Hematopoietic multipotent progenitor cell treated with erythropoietin and hydrocortisone succinate and interleukin-3 and kit ligand, for 17 days (in vitro differentiated cells): ENCODE measurements around the gene WDR48.
"Not testable (repeated sequence)": the region's sequence is repeated elsewhere in the genome, so short reads cannot be mapped to it uniquely, and the experiment has no call there.

Experiments
- DNase-seq: peaks from one replicate; pipeline ENCODE4 v3.0.0-alpha.2; 2015; ENCODE audit warnings: low spot score

Gene WDR48

DNA sequence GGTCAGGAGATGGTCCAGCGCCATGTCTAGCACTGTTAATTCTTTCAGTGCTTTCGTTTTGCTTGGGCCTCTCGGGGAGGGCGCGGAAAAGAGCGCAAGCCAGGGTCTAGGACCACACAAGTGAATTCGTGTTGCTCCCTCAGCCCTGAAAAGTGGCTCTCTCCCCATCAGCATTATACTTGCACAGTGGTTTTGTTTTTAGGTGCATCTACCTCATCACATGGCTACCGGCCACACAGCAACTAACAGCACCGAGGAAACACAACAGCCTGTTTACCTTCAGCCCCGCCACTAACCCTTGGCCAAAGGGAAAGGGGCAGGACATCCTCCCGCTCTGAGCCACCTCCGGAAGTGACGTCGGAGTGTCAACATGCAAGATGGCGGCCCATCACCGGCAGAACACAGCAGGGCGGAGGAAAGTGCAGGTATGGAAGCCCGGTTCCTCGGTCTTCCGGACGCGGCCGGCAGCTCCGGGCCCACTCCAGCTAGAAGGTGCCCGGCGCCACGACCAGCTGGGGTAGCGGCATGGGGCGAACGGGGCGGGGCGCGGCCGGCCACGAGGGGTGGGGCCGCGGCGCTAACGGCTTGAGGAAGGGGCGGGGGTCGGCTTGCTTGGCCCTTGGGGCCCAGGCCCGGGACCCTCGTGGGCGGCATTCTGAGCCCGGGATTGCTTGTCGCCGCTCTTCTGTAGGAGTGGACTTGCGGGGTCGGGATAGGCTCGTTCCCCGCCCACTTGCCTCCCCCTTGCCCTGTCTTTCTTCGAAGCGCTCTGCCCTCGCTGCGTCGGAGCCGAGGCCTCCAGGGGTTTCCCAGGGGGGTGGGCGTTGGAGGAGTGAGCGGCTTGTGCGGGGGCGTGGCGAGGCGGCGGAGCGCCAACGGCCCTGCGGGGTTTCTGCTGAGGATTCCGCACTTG lies at the start of gene WDR48, which contains the start of gene SCN11A:
WDR48 (plus strand) TSS at position 368 of the 913 bp plus-strand sequence; CDS start at position 378, 10 bp downstream.
SCN11A (minus strand) TSS at position 296 of the 913 bp plus-strand sequence. CDS start 101,582 bp downstream, outside the sequence.
- DNase-seq: peak; percentile 97

DNA sequence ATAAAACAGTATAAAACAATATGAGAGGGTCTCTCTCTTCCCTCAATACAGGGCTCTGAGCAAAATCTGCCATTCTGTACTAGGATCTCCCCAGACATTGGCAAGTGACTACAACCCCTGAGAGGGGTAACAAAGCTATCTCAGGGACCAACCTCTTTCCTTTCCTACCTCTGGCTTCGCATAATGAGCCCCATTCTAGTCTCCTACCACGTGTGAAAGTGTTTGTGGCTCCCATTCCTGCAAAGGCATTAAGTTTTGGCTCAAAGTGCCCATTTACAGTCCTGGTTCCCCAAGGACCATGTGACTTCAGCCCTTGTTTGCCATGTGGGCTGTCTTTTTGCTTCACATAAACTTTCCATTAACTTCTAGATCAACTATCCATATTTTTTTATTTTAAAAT lies 46.5 kb upstream of the WDR48 start:
- no peak for DNase-seq

DNA sequence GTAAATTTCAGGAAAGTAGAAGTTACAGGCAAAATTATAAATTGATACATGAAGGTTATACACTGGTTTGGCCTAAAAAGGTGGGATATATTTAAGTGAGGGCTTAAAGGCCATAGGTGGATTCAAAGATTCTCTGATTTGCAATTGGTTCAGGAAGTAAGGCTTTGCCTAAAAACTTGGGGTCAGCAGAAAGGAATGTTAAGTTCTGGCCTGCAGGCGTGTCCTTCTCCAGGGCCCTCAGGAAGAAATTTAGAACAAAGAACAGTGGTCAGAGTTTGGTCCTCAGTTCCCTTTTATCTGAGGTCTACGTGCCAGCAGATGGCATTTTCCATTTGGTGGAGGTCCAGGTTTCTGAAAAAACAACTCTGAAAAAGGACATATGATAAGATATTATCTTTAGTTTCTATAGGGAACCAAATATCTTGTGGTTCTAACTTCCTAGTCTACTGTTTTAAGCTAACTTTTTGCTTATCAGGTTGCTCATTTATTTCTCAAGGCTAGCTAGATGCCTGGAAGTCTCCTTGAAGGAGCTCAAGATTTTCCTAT lies 40.6 kb upstream of the WDR48 start:
- DNase-seq: no peak

DNA sequence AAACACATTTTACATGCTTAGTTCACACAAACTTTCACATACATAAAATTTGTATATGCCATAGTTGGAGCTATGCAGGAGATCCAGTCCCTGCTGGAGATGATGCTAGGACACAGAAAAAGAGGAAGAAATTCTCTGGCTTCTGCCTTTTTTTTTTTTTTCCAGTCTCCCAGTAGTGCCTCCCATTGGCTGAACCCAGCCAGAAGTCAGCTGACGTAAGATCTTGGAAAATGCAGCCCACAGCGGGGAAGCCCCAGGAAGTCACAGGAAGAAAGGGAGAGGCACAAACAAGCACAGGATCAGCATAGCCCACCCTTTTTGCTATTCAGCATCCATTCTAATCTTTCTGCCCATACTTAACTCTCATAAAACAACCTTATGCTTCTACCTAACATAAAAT lies 38.5 kb upstream of the WDR48 start:
- no peak for DNase-seq

DNA sequence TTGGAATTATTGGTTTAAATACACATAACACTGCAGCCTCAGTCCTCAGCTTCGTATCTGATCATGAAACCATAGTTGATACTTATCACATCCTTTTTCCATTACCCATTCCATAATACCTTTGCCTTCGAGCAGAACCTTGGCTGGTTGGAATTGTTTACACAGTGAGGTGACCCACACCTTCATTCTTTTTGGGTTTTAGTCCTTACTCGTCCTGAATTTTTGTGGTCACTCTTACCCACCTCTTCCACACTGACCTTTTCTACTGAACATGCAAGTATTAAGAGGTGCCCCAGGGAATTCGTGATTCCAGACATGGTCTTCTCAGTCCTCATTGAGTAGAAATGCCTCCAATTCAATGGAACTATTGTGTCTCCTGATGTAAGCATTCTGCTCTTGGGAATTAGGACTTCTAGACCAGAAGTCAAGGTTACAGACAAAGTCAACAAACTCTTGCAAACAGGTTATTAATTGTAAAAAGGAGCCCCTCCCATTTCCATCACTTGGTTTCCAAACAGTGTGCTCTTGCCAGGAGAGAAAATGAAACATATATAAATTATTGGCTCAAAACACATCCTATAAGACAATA lies 37.8 kb upstream of the WDR48 start:
- no peak for DNase-seq

DNA sequence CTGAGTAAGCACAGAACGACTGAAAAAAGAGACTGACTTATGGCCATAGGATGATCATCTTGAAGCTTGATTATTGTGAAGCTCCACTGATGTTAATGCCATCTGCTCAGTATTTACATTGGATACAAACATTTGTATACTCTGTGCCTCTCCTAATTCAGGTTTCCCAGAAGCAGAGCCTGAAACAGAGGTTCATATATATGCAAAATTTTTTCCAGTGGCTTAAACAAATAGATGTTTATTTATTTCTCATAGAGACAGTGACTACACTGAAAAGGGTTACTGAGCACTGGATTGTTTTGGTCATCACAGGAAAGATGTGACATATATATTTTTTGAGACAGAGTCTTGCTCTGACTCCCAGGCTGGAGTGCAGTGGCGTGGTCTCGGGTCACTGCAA lies 36.4 kb upstream of the WDR48 start:
- no peak for DNase-seq

DNA sequence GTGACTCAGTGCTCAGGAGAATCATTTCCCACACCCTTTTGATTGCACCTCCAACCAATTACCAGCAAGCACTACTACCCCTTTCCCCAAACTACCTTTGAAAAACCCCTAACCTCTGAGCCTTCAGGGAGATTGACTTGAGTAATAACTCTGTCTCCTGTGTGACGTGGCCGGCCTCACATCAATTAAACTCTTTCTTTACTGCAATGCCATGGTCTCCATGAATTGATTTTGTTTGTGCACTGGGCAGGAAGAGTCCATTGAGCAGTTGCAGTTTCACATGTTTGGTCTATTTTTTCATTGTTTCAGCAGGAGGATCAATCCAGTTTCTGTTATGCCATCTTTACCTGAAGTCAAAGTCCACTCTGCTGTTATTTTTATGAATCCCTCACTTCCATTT lies 32.5 kb upstream of the WDR48 start:
- no peak for DNase-seq

DNA sequence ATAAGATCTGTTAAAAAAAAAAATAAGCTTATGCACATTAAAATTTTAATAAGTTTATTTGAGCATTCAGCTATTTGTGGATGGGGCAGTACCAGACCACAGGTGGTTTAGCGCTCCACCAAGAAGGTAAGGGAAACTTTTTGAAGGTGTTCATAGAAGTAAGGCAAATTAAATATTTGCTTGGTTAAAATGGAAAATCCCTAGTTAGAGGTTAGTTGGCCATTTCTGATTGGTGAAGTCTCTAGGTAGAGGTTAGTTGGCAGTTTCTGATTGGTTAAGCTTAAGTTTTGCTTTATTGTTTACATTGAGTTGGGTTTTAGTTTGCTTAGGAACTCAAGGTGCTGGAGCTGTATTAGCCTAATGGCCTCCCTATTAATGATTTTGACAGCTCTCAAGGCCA lies 30.8 kb upstream of the WDR48 start:
- no peak for DNase-seq

DNA sequence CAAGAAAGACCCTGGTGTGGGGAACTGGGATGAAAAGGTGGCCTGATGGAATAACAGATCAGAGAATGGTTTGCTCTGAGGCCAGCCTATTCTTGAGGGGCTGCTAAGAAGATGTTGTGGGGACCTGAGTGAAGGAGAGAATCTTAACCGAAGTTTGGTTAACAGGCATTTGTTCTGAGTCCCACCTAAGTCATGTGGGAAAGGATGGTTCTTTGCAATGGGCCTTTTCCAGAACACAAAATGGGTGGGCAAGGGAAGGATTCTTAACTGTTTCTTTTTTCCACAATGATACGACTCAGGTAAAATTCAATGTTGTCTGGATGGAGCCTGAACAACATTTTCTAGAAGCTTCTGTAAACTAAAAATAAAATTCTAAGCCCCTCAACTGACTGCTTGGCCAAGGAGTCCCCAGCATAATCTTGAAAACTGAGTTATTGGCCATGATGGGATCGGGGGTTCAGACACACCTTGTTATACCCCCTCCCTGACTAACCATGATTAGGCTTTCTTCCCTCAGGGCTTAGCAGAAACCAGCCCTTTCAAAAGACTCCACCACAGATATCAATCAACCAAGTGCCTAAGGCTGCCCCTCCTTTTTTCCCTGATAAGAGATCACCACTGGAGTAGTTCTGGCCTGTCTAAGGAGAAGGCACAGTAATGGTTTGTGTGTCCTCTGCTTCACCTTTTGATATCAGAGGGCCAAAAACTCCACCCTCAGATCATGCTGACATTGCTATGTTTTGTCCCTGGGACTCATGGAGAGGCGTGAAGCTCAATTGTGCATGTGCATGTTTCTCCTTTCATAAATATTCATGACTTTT lies 30.1 kb upstream of the WDR48 start:
- DNase-seq: no peak

DNA sequence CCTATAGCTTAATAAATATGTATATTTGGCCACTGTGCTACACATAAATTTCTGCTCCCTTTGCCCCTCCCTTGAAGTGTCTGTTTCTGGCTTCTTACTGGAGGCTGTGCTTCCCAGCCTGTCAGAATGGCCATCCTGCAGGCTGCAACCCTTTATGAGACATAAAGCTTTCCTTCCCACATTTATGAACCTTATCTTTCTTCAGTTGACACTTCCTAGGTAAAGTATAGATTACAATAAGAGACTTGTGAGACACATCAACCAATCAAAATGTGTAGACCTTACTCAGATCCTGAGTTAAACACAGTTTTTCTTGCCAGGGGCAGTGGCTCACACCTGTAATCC lies 29.6 kb upstream of the WDR48 start:
- no peak for DNase-seq

DNA sequence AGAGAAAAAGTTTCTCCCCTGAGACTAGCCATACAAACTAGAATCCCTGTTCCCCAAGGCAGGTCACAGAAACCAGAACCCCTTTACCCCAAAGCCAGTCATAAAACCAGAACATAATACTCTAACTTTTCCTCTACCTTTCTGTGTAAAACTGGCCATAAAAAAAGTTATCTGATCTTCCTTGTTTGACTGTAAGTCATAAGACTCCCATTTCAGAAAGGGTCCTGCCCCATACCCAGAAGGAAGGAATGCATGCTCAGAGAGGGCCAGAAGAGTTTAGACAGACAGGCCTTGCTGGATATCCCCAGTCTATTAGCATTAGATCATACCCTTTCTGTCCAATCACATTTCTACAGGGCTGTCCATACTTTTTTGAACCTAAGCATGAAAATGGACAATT lies 27.3 kb upstream of the WDR48 start:
- no peak for DNase-seq

DNA sequence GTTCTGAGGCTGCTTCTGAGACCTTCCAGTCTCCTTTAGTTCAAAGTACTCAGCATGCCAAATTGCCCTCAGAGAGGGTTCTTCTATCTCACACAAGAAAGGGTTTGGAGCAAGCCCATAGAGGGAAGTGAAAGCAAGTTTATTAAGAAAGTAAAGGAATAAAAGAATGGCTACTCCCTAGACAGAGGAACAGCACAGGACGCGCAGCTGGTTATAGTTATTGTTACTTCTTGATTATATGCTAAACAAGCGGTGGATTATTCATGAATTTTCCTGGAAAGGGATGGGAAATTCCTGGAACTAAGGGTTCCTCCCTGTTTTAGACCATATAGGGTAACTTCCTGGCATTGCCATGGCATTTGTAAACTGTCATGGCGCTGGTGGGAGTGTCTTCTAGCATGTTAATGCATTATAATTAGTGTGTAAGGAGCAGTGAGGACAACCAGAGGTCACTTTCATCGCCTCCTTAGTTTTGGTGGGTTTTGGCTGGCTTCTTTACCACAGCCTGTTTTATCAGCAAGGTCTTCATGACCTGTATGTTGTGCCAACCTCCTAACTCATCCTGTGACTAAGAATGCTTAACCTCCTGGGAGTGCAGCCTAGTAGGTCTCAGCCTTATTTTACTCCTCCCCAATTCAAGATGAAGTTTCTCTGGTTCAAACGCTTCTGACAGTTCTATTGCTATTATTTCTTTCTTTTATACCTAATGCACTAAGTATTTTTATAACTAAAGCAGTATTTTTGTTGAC lies 26.4 kb upstream of the WDR48 start:
- DNase-seq: no peak

DNA sequence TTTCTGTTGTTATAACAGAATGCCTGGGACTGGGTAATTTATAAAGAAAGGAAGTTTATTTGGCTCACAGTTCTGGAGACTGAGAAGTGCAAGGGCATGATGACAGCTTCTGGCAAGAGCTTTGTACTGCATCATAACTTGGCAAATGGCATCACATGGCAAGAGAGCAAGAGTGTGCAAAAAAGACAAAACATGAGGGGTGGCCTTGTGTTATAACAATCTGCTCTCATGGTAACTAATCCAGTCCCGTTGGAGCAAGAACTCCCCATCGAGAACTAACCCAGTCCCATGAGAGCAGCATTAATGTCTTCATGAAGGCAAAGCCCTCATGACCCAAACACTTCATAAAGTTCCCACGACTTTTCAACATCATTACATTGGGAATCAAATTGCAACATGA lies 23.3 kb upstream of the WDR48 start:
- DNase-seq: no peak

DNA sequence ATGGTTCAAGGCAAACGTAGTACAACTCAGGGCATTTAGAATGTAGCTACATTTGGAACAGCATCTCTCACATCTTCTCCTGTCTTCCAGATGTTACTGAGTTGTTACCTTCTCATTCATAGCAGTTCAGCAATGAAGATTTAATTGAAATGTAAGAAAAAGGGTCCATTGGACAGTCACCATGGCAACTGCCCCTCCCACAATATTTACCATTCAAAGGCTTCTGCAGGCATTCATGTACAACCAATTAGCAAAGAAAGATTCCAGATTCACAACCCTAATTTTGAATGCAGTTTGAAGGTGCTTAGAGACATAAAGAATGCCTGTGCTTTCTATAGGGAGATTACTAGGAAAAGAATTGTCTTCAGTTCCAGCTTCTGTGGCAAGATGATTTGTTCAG lies 22.3 kb upstream of the WDR48 start:
- no peak for DNase-seq

DNA sequence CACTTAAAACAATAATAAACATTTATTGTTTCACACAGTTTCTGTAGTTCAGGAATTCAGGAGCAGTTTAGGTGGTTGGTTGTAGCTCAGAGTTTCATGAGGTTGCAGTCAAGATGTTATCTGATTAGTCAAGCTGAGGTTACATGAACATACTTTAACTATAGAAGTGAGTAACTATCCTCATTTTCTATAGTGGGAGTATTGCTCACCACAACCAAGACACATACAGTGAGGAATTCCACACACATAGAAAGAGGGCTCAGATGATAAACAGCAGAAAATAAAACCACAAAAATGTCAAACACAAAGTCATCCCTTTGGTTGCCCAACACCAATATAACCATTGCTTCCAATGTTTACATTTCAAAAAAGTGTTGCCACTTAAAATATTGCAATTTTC lies 13.7 kb upstream of the WDR48 start:
- no peak for DNase-seq

DNA sequence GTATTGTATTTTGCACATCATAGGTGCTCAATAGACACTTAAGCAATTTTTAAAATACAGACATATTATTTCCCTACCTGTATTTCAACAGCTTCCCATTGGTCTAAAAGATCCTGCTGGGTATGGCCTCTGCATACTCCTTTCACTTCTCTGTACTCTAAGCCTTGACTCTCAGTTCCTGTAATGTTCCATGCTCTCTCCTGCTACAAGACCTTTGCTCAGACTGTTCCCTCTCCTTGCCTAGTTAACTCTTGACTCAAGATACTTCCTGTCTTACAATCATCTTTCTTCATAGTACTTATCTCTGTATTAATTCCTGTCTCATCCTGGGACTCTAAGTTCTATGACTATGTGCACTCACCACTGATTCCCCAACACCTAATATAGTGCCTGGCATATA lies 1.8 kb upstream of the WDR48 start:
- DNase-seq: no peak

DNA sequence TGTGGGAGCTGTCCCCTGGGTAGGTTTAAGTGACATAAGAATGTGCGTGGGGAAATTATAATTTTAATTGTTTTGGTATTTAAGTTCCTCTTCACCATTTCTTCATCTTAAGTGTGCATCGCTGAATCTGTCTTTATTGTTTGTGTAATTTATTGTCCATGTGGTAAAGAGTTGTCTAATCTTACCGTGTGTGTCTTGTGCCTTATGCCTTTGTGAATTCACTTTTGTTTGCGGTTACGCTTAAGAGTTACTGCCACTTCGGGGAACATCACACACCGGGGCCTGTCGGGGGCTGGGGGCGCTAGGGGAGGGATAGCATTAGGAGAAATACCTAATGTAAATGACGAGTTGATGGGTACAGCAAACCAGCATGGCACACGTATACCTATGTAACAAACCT lies 767 bp downstream of the WDR48 start:
- no peak for DNase-seq

DNA sequence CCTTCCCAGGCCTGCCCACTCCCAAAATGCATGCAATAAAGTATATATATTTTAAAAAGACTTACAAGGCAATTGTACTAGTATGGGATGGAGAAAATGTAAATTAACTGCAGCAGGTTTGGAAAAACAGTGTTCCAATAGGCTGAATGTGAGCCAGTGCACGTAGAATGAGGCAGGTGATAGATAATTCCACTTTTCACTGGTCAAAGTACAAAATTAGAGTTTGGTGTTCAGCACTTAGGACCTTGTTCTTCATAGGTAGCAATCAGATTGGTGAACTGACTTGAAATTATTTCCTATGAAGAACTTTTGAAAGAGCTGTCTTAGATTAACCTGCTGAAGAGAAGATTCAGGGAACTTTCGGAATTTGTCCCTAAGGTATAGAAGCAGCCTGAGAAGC lies 1.9 kb downstream of the WDR48 start:
- no peak for DNase-seq

DNA sequence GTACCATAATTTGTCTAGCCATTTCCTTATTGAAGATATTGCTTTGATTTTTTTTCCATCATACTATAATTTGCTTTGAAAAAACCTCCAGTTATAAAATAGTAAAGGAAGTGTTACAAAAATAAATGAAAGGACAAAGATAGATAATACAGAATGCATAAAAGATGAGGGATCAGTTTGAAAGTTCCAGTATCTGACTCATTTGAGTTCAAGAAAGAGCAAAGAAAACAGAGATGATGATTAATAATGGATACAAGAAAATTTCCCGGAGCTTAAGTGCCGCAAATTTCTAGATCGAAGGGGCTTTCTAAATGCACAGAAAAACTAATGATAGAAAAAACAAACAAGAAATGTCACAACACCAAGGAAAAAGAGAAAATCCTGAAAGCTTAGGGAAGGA lies 4.3 kb downstream of the WDR48 start:
- no peak for DNase-seq

DNA sequence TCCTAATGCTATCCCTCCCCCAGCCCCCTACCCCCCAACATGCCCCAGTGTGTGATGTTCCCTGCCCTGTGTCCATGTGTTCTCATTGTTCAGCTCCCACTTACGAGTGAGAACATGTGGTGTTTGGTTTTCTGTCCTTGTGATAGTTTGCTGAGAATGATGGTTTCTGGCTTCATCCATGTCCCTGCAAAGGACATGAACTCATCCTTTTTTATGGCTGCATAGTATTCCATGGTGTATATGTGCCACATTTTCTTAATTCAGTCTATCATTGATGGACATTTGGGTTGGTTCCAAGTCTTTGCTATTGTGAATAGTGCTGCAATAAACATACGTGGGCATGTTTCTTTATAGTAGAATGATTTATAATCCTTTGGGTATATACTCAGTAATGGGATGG lies 9.4 kb downstream of the WDR48 start:
- not testable (repeated sequence) for DNase-seq

DNA sequence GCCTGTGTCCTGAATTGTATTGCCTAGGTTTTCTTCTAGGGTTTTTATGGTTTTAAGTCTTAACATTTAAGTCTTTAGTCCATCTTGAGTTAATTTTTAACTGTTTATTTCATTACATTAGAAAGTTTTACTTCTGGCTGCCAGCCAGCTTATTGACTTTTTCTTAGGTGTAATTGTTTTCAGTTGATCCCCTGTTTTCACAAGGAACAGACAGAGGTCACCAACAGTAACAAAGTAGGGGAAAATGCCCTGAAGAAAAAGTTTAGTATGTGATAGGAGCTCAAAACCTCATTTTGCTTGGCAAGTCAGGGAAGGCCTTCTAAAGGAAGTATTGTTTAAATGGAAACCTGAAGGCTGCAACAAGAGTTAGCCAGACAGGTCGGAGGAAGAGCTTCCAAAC lies 10.4 kb downstream of the WDR48 start:
- no peak for DNase-seq

DNA sequence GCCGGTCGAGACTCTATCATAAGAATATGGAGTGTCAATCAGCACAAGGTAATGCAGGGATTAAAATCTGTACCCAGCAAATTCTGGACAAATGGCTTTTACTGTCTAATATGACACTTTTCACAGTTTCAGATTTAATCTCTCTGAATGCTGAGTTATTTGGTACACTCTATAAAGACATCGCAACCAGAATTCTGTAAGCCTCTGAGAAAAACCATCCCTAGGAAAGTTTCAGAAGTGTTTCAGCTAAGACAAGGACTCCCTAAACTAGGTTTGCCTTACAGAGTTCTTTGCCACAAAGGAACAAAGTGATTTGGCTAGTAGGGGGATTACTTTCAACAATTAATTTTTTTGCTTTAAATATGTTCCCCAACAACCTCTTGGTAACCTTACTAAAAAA lies 11.3 kb downstream of the WDR48 start:
- no peak for DNase-seq
